Stimulated activated CD4-positive, alpha-beta T cell treated with anti-CD3 and anti-CD28 coated beads, Interleukin-4, amount 100 ng/mL, for 4 hours (primary cell): ENCODE data around the gene NAA25.
A peak's percentile ranks its signal among the peaks of the same experiment; 100 is the strongest.

ENCODE experiments used
- DNase-seq, 2 experiments: peaks; one replicate each; pipeline ENCODE4 v3.0.0-alpha.2; 2020

Gene NAA25

GRCh38 chr12:112108202-112109079, at the start of gene NAA25:
Gene NAA25 (minus strand): TSS chr12:112108783. CDS start chr12:112108773, 10 bp downstream.
- peak; percentile 84 to 90 for DNase-seq

DNA sequence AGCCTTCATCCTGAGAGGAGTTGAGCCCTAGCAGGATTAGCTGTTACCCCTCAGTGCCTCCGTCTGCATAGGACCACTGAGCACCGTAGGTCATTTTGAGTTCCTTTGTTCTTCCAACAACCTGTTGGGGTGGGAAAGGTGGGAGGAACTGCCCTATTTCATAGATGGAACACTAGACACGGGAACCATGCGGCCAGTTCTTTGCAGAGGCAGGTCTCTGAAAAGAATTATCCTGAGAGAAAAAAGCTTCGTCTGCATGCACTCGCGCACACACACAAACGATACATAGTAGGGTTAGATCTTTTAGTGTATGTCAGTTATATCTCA, 45.3 kb upstream of the NAA25 start:
- DNase-seq, result no peak

GRCh38 chr12:112153181-112153892, 44.8 kb upstream of the NAA25 start:
- DNase-seq, result no peak

- DNase-seq, result no peak
These were observed 43.4 kb upstream of the NAA25 start for GRCh38 chr12:112151766-112152541.

- no peak for DNase-seq
These were observed 41.0 kb upstream of the NAA25 start for GRCh38 chr12:112149596-112149995.

DNA sequence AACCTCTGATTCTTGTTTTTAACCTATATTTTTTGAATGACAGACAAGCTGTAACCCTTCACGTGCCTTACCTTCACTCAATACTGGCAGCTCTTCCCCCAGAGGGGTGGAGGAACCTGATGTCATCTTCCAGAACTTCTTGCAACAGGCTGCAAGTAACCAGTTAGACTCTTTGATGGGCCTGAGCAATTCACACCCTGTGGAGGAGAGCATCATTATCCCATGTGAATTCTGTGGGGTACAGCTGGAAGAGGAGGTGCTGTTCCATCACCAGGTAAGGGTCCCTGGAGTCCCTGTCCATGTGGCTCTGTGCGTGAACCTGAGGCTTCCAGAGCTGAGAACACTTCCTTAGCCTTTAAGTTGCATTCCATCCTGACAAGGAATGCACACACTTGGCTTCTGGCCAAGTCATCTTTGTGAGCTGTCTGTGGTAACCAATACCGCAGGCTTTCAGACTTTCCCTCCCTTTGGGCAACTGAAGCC, 39.5 kb upstream of the NAA25 start:
- DNase-seq, result no peak

DNA sequence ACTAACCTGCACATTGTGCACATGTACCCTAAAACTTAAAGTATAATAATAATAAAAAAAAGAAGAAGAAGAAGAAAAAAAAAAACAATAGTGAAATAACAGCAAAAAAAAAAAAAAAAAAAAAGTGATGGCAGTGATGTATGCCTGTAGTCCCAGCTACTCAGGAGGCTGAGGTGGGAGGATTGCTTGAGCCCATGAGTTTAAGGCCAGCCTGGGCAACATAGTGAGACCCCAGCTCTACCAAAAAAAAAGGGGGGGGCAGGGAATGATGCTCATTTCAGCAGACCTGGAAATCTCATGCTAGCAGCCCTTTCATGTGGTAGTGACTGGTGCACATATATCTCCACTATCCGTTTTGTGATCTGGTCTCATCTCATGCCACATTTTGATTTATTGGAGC, 37.5 kb upstream of the NAA25 start:
- DNase-seq, result no peak

DNA sequence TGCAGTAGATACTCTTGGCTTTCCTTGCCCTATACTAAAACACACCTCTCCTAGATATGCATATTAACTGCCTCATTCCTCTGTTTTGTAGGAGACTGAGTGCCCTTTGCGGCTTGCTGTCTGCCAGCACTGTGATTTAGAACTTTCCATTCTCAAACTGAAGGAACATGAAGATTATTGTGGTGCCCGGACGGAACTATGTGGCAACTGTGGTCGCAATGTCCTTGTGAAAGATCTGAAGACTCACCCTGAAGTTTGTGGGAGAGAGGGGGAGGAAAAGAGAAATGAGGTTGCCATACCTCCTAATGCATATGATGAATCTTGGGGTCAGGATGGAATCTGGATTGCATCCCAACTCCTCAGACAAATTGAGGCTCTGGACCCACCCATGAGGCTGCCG, 32.1 kb upstream of the NAA25 start:
- DNase-seq, result no peak

GRCh38 chr12:112134731-112135130, 26.1 kb upstream of the NAA25 start:
- DNase-seq, result no peak

- DNase-seq, result no peak
These were observed 24.8 kb upstream of the NAA25 start for GRCh38 chr12:112133418-112133817.

DNA sequence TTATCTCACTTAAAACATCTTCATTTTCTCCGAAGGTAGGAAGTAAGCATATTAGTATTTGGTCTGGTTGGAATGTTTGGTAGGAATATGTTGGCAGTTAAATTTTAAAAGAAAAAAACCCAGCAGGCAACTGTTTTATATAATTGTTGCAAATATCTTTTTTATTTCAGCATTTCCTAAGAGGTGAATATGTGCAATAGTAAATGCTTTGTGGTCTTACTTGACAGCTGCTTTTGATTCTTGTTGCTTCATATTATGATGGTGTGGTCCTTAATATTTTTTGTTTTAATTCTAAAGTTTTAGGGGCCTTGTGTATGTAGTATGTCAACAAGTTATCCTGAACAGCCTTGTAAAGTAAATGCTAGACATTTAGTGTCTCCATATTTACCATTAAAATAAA, 23.1 kb upstream of the NAA25 start:
- no peak for DNase-seq

- DNase-seq, result no peak
These were observed 21.9 kb upstream of the NAA25 start for GRCh38 chr12:112130441-112130998.

DNA sequence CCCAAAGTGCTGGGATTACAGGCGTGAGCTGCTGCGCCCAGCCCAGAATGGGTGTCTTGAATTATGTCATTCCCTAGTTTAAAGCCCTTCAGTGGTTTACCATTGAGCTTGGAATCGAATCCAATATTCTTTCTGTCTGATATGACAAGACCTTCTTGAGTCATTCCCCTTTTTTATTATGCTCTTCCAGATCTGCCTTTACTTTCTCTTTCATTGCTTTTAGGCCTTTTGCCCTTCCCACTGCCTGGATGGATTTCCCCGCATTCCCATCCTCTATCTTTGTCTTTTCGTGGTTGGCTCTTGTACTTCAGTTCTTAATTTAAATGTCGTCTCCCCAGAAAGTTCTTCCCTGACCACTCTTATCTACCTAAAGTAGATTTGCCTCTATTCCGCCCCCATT, 18.3 kb upstream of the NAA25 start:
- no peak for DNase-seq

- no peak for DNase-seq
These were observed 17.4 kb upstream of the NAA25 start for GRCh38 chr12:112126000-112126438.

DNA sequence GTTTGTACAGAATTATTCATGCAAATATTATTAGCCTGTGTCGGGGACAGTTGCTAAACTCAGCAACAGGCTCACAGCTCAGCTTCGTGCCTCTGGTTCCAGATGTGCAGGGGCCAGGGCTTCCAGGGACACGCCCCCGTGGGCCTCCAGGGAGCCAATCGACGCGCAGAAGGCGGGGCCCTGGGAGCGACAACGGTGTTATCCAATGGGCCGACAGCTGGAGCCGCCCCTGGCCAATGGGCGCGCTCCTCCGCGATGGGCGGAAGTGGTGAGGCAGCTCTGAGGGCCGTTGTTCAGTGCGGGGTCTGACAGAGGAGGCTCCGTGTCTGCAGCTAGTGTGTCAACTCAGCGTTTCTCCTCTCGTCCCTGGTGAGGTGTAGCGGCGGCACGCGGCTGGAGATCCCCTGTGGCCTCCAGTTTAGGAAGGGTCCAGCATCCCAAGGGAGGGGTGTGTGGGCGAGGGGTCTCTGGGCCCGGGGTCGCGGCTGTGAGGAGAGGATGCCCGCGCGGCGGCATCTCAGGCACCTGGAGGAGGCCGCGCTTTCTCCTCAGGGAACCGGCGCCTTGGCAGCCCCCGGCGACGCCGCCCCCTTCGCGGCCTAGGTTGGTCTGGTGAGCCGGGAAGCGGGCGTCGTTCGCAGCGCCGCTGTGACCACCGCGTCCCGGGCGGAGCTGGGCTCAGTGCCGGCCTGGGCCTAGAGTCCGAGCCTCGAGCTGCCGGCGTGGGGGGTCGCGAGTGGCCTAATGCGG, 16.8 kb upstream of the NAA25 start, which contains the start of gene TRAFD1:
TRAFD1 (plus strand) TSS at position 311 of the 750 bp plus-strand sequence. CDS start 4,963 bp downstream, outside the sequence.
- peak; percentile 97 to 99 for DNase-seq

DNA sequence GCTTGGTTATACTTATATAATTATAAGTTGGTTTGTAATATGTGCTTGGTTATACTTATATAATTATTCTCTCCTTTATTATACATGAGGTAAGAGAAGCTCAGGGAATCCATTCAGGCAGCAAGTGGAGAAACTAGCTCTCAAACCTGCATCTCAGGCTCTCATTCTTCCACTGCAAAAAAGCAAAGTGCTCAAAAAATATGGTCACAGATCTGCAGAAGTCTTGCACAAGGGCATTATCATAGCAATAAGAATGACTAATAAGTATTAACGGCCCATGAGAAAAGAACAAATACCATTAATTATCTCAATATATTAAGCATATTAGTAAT, 16.3 kb upstream of the NAA25 start:
- DNase-seq, result no peak

DNA sequence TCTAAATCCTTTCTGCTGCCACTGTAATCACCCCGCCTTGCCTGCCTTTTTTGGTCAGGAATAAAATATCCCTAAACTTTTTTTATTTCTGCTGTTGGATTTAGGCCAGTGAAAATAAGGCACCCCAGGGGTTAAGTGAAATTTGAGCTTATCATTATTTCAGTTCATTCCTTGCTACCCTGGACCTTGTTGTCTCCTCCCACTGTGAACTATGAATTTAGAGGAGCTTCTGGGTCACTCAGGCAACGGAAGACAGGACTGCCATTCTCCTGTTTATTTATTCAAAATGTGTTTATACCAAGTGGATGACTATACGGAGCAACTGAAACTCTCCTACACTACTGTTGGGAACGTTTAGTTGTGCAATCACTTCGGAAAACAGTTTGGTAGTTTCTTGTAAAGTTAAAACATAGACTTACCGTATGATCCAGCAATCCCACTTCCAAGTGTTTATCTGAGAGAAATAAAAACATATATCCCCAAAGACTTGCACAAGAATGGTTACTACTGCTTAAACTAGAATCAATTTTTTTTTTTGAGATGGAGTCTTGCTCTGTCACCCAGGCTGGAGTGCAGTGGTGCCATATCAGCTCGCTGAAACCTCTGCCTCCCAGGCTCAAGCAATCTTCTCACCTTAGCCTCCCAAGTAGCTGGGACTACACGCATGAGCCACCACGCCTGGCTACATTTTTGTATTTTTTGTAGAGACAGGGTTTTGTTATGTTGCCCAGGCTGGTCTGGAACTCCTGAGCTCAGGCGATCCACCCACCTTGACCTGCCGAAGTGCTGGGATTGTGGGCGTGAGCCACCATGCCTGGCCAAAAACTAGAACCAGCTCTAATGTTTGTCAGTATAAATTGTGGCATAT, 14.5 kb upstream of the NAA25 start:
- no peak for DNase-seq

DNA sequence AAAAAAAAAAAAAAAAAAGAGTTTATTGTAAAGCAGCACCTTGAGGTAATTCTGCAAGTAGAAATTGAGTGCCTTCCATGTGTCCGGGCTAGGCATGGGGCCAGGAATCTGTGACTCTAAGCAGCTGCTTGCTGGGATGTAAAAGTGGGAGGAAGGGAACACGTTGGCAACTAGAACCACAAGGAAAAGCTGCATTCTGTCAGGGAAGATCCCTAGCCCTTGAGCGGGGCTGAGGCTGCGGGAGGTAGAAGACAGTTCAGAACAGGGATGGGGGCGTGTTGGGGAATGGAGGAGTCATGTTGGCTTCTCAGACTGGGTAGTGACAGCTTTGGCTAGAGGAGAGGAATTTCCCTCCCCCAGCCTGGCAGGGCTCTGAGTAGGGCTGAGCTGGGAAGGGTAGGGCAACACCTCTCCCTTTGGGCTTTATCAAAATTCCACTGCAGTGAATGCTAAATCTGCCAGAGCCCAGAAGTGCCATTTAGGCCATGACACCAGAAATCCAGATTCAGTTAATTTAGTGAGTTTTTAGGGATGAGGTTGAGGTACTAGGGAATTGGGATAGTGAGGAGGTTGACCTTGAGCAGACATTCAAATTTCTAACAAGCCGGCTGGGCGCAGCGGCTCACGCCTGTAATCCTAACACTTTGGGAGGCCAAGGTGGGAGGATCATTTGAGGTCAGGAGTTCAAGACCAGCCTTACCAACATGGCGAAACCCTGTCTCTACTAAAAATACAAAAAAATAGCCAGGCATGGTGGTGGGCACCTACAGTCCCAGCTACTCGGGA, 13.4 kb upstream of the NAA25 start:
- no peak for DNase-seq

DNA sequence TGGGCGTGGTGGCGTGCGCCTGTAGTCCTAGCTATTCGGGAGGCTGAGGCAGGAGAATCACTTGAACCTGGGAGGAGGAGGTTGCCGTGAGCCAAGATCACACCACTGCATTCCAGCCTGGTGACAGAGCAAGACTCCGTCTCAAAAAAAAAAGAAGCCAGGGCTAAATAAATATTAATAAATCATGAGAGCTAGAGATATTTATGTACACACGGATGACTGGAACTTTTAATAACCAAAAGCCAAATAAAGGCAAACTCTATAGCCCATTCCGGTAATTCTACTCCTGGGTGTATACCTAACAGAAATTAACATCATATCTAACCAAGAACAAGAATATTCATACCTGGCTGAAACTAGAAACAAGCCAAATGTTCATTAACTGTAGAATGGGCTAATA, 9.1 kb upstream of the NAA25 start:
- no peak for DNase-seq
